ENCODE measurements around the gene VARS2.
"Not testable (repeated sequence)": the region's sequence is repeated elsewhere in the genome, so short reads cannot be mapped to it uniquely, and the experiment has no call there.

VARS2 gene

GRCh38 chr6:30907758-30908591 is 6.1 kb upstream of the VARS2 start, which contains the start of gene GTF2H4 (continued):
- TF ChIP-seq ZNF571 (tag by site-specific recombination; IDR thresholded peaks at IDR 0.05) (no peak), ZNF600 (tag by site-specific recombination; IDR thresholded peaks at IDR 0.05) (peak; percentile 91)

GRCh38 chr6:30908700-30909099 is 5.3 kb upstream of the VARS2 start:
- POLR2A ChIA-PET: interaction anchor here (1.3 to 1.4 kb wide), 3 partner anchors 24 to 192 kb away, joined by 4 to 6 read pairs (median 6); partner anchors contain the start of gene MDC1
- H3K4me3 ChIP-seq (ENCODE audit: low read depth, low read length): peak overlapping the region; percentile 91
- TF ChIP-seq ZNF214 (tag by site-specific recombination; IDR thresholded peaks at IDR 0.05; ENCODE audit: borderline replicate concordance): no peak
- 0 out of 2 replicates have a peak, but pooled peaks have one; percentile 3 for TF ChIP-seq ZNF157 (tag by site-specific recombination; IDR thresholded peaks at IDR 0.05)
- no peak for TF ChIP-seq ZNF792 (tag by site-specific recombination; IDR thresholded peaks at IDR 0.05)
- CTCF ChIA-PET: interaction anchor here (0.6 to 3.1 kb wide), 6 partner anchors 32 to 389 kb away, joined by 3 to 13 read pairs (median 6); no protein-coding TSS in a partner anchor
- H3K36me3 ChIP-seq (ENCODE audit: control insufficient read depth in 2 of 2, insufficient read depth in 1 of 2, low read length in 2 of 2): peaks cover 6 to 44% of the 10 kb centered on the region in 2 experiments
- H3K4me1 ChIP-seq (ENCODE audit: control insufficient read depth, insufficient read depth, low read length): no peaks in the 10 kb centered on the region; the same call in 1 of the 2 replicates
- no peaks in the 10 kb centered on the region for H3K9me3 ChIP-seq (ENCODE audit: control insufficient read depth, insufficient read depth, low read depth, low read length)
- H3K27ac ChIP-seq (ENCODE audit: extremely low read depth, low read depth, low read length): no peak overlapping the region

GRCh38 chr6:30910473-30910872 is 3.6 kb upstream of the VARS2 start:
- H3K36me3 ChIP-seq (ENCODE audit: control insufficient read depth in 2 of 2, insufficient read depth in 1 of 2, low read length in 2 of 2): peaks cover 6 to 49% of the 10 kb centered on the region in 2 experiments
- H3K9me3 ChIP-seq (ENCODE audit: control insufficient read depth, insufficient read depth, low read depth, low read length); H3K27ac ChIP-seq (ENCODE audit: extremely low read depth, low read depth, low read length); H3K4me3 ChIP-seq (ENCODE audit: low read depth, low read length); H3K4me1 ChIP-seq (ENCODE audit: control insufficient read depth, insufficient read depth, low read length): not testable (repeated sequence)
- CTCF ChIA-PET: interaction anchor here (1.3 to 3.1 kb wide), 3 partner anchors 82 to 180 kb away, joined by 4 to 13 read pairs (median 4); no protein-coding TSS in a partner anchor
- POLR2A ChIA-PET: interaction anchor here (0.6 kb wide), 2 partner anchors 21 to 694 kb away, joined by 3 read pairs; no protein-coding TSS in a partner anchor

- CTCF ChIA-PET: interaction anchor here (0.8 to 9.9 kb wide), 17 partner anchors 14 to 234 kb away, joined by 3 to 206 read pairs (median 5); no protein-coding TSS in a partner anchor
- Histone ChIP-seq H3K36me3 (ENCODE audit: control insufficient read depth in 2 of 2, insufficient read depth in 1 of 2, low read length in 2 of 2) (peaks cover 21 to 71% of the 10 kb centered on the region in 2 experiments), H3K4me3 (ENCODE audit: low read depth, low read length) (no peak overlapping the region), H3K27ac (ENCODE audit: extremely low read depth, low read depth, low read length) (no peak overlapping the region), H3K9me3 (ENCODE audit: control insufficient read depth, insufficient read depth, low read depth, low read length) (no peaks in the 10 kb centered on the region), H3K4me1 (ENCODE audit: control insufficient read depth, insufficient read depth, low read length) (peaks cover 6% of the 10 kb centered on the region)
- POLR2A ChIA-PET: interaction anchor here (0.8 to 1.5 kb wide), 9 partner anchors 11 to 196 kb away, joined by 3 to 7 read pairs (median 3); partner anchors contain the start of genes DDR1, FLOT1 and MDC1
- TF ChIP-seq ZNF248 (tag by site-specific recombination; IDR thresholded peaks at IDR 0.05): no peak
- TF ChIP-seq PRDM10 (tag by site-specific recombination; IDR thresholded peaks at IDR 0.05): no peak
- no peak for TF ChIP-seq ZNF302 (tag by site-specific recombination; IDR thresholded peaks at IDR 0.05; ENCODE audit: low read depth)
- TF ChIP-seq ZNF112 (tag by site-specific recombination; IDR thresholded peaks at IDR 0.05): no peak
- no peak for TF ChIP-seq ZNF449 (tag by site-specific recombination; IDR thresholded peaks at IDR 0.05)
- no peak for TF ChIP-seq ZNF140 (tag by site-specific recombination; IDR thresholded peaks at IDR 0.05)
- no peak for TF ChIP-seq ZNF776 (tag by site-specific recombination; IDR thresholded peaks at IDR 0.05; ENCODE audit: borderline replicate concordance)
- TF ChIP-seq ZNF335 (tag by site-specific recombination; conservative IDR thresholded peaks at IDR 0.05): no peak
- TF ChIP-seq ZNF530 (tag by site-specific recombination; IDR thresholded peaks at IDR 0.05; ENCODE audit: low read depth): no peak
- no peak for TF ChIP-seq ZNF394 (tag by site-specific recombination; IDR thresholded peaks at IDR 0.05; ENCODE audit: borderline replicate concordance)
- no peak for TF ChIP-seq ZNF266 (tag by site-specific recombination; IDR thresholded peaks at IDR 0.05; ENCODE audit: low read depth)
- TF ChIP-seq IKZF3 (tag by site-specific recombination; IDR thresholded peaks at IDR 0.05): no peak
- TF ChIP-seq ZNF10 (tag by site-specific recombination; IDR thresholded peaks at IDR 0.05): no peak
- TF ChIP-seq ZNF274 (IDR thresholded peaks at IDR 0.05; ENCODE audit: low read length): no peak
- TF ChIP-seq ZNF274 (tag by site-specific recombination; IDR thresholded peaks at IDR 0.05; ENCODE audit: borderline replicate concordance): no peak
Measured at GRCh38 chr6:30912746-30913520, 1.1 kb upstream of the VARS2 start.
